ENCODE measurements around the gene UROS.

DNA sequence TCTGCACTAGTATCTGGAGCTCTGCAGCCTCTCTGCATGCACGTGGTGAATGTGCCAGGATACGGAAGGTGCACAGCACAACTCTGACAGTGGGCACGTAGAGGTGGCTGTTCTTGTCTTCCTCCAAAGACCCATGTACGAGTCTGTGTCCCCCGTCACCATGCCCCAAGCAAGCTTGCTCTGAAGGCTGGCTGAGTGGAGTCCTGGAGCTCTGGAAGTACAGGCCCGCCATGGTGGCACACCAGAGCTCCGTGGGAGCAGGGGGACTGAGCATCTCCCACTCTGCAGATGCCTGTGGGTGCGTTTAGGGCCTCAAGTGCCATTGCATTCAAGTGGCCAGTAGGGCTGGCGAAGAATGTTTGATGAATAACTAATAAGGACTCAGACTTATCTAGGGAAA is 17.3 kb upstream of the UROS start:
- TF ChIP-seq, protein P1, sequence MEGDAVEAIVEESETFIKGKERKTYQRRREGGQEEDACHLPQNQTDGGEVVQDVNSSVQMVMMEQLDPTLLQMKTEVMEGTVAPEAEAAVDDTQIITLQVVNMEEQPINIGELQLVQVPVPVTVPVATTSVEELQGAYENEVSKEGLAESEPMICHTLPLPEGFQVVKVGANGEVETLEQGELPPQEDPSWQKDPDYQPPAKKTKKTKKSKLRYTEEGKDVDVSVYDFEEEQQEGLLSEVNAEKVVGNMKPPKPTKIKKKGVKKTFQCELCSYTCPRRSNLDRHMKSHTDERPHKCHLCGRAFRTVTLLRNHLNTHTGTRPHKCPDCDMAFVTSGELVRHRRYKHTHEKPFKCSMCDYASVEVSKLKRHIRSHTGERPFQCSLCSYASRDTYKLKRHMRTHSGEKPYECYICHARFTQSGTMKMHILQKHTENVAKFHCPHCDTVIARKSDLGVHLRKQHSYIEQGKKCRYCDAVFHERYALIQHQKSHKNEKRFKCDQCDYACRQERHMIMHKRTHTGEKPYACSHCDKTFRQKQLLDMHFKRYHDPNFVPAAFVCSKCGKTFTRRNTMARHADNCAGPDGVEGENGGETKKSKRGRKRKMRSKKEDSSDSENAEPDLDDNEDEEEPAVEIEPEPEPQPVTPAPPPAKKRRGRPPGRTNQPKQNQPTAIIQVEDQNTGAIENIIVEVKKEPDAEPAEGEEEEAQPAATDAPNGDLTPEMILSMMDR (IDR thresholded peaks at IDR 0.05), result no peak
- no peak for TF ChIP-seq EP300 (IDR thresholded peaks at IDR 0.05)
- TF ChIP-seq POLR2AphosphoS5 (IDR thresholded peaks at IDR 0.05), result no peak

Data from suprapubic skin (tissue), 4 donors.